Activated T-cell treated with anti-CD3 and anti-CD28 coated beads for 4 hours (primary cell): ENCODE data around the gene EIF4G3.
"Not testable (repeated sequence)": the region's sequence is repeated elsewhere in the genome, so short reads cannot be mapped to it uniquely, and the experiment has no call there.

Experiments used
- DNase-seq: peaks from one replicate; pipeline ENCODE4 v3.0.0-alpha.2; 2020

Gene EIF4G3

GRCh38 chr1:20867062-20867461, 309.6 kb downstream of the EIF4G3 start:
- no peak for DNase-seq

GRCh38 chr1:20865001-20865400, 311.7 kb downstream of the EIF4G3 start:
- no peak for DNase-seq

GRCh38 chr1:20854529-20854928, 322.2 kb downstream of the EIF4G3 start:
- DNase-seq: no peak

- not testable (repeated sequence) for DNase-seq
Measured at GRCh38 chr1:20851791-20852190, 324.9 kb downstream of the EIF4G3 start.

GRCh38 chr1:20850021-20850420, 326.7 kb downstream of the EIF4G3 start:
- no peak for DNase-seq

- DNase-seq: no peak
Measured at GRCh38 chr1:20849100-20849499, 327.6 kb downstream of the EIF4G3 start.

- no peak for DNase-seq
Measured at GRCh38 chr1:20848162-20848561, 328.5 kb downstream of the EIF4G3 start.

GRCh38 chr1:20847611-20848080, 329.1 kb downstream of the EIF4G3 start:
- no peak for DNase-seq

- DNase-seq: no peak
Measured at GRCh38 chr1:20846461-20847374, 330.0 kb downstream of the EIF4G3 start.

- DNase-seq: no peak
Measured at GRCh38 chr1:20840731-20841130, 336.0 kb downstream of the EIF4G3 start.

- DNase-seq: no peak
Measured at GRCh38 chr1:20837554-20838192, 339.0 kb downstream of the EIF4G3 start.

- DNase-seq: no peak
Measured at GRCh38 chr1:20836230-20836629, 340.5 kb downstream of the EIF4G3 start.

- no peak for DNase-seq
Measured at GRCh38 chr1:20834780-20835179, 341.9 kb downstream of the EIF4G3 start.

- DNase-seq: no peak
Measured at GRCh38 chr1:20834192-20834591, 342.5 kb downstream of the EIF4G3 start.

- no peak for DNase-seq
Measured at GRCh38 chr1:20830378-20830777, 346.3 kb downstream of the EIF4G3 start.

- no peak for DNase-seq
Measured at GRCh38 chr1:20829946-20830345, 346.8 kb downstream of the EIF4G3 start.

- DNase-seq: no peak
Measured at GRCh38 chr1:20829531-20829930, 347.2 kb downstream of the EIF4G3 start.

- DNase-seq: no peak
Measured at GRCh38 chr1:20823845-20824244, 352.9 kb downstream of the EIF4G3 start.

GRCh38 chr1:20821466-20821865, 355.2 kb downstream of the EIF4G3 start:
- DNase-seq: no peak

GRCh38 chr1:20819818-20820217, 356.9 kb downstream of the EIF4G3 start:
- DNase-seq: no peak

- DNase-seq: no peak
Measured at GRCh38 chr1:20814534-20814871, 362.2 kb downstream of the EIF4G3 start.

GRCh38 chr1:20811916-20812315, 364.8 kb downstream of the EIF4G3 start:
- no peak for DNase-seq

- DNase-seq: no peak
Measured at GRCh38 chr1:20793236-20793635, 383.5 kb downstream of the EIF4G3 start.

GRCh38 chr1:20792196-20792595, 384.5 kb downstream of the EIF4G3 start:
- no peak for DNase-seq
